A204.1 (cell line): Measurements from ENCODE around the gene EPS8.
"Not testable (repeated sequence)": the region's sequence is repeated elsewhere in the genome, so short reads cannot be mapped to it uniquely, and the experiment has no call there.

Experiments
- FAIRE-seq: peaks from 2 replicates; lab custom pipeline; 2012; peaks lifted over from hg19 to GRCh38; lab: Jason Lieb, UNC

Gene EPS8

DNA sequence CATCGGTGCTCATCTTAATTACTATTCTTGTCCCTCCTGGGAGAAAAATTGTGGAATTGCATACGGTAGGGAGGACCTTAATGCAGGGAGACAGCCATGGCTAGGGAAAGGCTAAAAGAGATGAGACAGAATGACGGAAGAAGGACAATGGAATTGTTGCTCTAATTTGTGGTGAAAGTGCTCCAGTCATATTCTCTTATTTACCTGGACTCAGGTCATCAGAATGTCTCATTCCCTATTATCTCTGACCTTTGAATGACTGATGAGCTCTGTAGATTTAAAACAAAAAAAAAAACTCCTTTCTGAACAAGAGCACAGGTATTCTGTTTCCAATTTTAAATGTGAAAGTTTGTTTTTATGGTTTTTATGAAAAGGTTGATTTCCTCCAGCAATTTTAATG lies 8.6 kb upstream of the EPS8 start:
- FAIRE-seq: no peak

DNA sequence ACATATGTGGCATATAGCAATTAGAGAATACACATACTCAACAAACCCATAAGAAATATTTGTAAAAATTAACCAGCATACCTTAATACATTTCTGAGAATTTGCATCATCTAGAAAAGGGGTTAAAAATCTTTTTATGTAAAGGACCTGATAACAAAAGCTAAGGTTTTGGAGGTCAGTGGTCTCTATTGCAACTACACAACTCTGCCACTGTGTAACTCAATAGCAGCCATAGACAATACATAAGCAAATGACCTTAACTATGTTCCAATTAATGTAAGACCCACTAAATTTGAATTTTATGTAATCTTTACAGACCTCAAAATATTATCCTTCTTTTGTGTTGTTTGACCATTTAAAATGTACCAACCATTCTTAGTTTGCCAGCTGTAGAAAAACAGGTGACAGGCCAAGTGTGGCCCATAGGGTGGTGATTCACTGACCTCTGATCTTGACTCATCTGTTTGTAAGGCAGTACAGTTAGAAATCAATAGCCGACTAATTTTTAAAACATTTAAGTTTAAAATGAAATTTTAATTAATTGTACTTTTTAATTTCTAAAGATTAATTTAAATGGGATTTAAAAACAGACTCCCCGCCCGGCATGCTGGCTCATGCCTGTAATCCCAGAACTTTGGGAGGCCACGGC lies 7.4 kb upstream of the EPS8 start:
- no peak for FAIRE-seq

DNA sequence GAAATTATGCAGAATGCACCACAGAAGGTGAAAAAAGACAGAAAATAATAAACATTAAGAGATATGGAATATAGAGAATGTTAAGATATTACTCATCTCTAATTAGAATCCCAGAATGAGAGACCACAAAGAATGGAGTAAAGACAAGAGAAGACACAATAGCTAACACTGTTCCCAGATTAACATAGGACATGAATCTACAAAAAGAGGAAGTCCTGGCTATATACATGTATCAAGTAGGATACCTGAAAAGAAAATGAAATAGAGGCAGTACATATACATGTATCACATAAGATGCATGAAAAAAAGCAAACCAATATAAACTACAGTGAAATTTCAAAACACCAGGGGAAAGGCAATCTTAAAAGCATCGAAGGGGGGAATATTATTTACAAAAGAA lies 5.6 kb upstream of the EPS8 start:
- FAIRE-seq: no peak

DNA sequence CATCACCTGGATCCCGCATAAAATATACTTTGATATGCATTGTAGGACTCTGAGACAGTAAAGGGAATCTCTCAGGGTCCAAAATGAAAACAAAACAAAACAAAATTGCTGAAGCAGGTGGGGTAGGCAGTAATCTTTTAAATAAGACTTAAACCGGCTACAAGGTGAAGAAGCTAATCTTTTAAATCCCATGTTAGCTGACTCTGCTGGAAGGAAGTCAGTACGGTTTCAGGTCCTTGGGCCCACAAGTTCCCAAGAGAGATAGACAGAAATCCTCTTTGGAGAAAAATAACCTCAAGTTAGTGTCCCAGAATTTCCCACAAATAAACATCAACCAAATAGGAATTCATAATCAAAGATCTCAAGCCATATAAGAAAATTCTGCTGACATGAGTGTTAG lies 5.0 kb upstream of the EPS8 start:
- no peak for FAIRE-seq

DNA sequence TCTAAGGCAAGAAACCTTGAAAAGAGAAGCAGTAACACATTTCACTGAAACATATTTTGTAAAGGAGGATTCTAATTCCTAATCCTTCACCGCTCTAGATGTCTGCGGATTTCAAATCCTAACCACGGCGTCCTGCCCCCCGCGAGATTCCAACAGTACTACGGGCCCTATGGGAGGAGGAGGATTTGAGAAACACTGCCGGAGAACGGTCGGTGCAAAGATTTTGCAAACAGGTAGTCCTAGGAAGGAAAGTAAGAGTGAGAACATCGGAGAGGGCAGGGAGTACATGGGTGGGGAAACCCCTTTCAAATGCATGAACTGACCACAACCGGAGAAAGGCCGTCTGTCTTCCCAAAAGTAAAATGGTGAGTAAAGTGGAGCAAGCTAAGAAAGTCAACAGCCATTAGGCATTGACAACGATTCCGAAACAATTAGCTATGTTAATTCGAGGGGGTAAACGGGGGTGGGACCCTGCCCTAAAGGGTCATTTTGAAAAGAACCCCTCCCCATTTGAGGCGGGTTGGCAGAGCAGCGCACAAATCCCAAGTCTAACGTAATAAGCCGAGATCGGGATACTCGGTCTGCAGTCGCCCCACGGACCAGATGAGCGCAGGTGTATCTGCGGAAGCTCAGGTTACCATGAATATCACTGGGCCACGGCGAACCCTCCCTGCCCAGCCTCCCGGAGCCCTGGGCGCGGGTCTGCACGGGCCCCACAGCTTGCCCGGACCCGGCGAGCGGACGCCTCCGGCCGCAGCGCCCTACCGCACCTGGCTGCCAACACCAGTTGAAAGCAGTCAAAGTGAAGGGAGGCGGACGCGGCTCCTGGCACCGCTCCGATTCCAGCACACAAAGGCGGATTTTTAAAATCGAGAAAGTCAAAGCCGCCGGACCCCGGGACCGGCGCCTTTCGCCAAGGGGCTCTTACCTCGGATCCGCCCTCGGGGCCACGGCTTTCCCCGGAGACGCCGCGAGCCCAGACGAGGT lies 662 bp downstream of the EPS8 start:
- FAIRE-seq: no peak

DNA sequence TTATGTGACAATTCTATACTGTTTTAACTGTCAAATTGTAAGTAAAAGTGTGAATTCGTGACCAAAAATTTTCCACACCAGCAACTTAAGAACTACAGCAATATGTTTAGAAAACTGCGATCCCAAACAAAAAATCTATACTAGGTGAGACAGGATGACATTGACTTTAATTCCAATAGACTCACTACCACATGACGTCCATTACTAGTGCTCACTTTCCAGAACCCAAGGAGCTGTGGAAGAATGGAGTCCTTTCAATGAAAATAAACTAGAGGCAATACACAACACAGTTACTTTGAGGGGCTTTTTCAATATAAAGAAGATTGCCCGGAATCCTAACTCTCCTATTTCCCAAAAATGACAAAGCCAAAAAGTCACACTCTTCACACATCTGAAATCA lies 1.4 kb downstream of the EPS8 start:
- no peak for FAIRE-seq

DNA sequence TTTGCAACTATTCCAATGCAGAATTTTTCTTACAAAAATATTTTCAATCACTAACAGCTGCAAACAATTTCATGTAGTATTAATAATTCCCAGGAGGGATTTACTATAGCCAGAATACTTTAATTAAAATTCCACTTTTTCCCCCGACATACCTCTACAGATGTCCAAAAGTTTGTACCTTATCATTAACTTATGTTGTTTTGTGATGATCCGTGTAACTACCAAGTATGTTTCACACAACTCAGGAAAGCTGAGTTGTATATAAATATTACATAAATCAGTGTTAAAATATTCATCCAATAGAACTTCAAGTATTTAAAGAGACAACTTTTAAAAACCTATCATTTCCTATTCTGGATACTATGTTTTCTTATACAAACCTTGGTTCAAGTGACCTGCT lies 2.4 kb downstream of the EPS8 start:
- no peak for FAIRE-seq

DNA sequence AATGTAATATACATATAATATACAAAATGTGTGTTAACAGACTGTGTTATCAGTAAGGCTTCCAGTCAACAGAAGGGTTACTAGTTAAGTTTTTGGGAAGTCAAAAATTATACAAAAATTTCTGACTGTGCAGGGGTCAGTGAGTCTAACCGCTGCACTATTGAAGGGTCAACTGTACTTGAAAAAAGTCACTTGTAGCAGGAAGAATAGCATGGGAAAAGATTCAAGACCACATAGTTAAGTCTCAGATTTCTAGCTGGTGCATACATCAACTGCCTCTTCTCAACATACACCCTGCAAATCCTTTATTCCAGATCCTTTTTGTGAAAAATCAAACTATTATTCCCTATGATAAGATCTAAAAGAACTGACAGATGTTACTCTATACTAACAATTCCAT lies 5.9 kb downstream of the EPS8 start:
- FAIRE-seq: no peak

DNA sequence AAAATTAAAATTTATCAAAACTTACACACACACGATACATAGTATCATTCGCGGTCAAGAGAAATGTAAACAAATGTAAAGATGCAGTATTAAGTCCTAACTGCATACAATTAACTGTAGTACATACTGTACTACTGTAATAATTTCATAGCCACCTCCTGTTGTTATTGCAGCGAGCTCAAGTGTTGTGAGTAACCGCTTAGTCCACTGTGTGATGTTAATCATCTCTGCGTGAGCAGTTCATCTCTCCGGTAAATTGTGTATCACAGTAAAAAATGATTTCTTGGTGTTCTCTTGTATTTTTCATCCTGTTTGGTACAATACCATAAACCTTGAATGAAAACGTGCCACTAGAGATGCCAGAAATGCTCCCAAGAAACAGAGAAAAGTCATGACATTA lies 6.5 kb downstream of the EPS8 start:
- no peak for FAIRE-seq

DNA sequence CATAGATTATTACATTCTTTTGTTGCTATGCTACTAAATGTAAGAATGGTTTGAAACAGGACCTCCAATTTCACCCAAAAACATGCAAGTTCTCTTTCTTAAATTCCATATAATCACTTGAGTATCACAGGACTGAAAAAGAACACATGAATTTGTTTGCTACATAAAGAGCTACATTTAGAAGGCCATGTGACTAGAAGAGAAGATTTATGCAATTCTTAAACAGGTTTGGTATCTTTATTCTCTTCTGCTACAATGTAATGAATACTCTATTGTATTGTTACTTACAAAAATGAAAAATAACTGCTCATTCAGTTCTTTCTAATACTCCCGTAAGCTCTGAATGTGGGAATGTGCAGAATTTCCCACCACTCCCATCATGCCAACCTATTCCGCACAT lies 9.3 kb downstream of the EPS8 start:
- FAIRE-seq: no peak

DNA sequence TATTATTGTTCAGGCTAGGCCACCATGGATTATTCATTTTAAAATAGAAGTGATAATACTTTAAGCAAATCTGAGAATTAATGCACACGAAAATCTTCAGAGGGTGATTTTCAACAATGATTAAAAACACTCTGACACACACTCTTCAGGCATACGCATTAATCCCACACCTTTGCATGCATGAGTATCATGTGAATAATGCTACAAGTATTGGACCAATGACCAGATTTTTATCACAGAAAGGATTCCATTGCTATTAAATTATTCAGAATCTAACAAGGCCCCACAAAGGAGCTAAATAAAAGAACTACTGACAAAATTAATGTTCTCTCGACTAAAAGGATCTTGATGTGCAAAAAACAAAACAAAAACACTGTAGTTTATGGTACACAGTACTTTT lies 11.1 kb downstream of the EPS8 start:
- FAIRE-seq: no peak

DNA sequence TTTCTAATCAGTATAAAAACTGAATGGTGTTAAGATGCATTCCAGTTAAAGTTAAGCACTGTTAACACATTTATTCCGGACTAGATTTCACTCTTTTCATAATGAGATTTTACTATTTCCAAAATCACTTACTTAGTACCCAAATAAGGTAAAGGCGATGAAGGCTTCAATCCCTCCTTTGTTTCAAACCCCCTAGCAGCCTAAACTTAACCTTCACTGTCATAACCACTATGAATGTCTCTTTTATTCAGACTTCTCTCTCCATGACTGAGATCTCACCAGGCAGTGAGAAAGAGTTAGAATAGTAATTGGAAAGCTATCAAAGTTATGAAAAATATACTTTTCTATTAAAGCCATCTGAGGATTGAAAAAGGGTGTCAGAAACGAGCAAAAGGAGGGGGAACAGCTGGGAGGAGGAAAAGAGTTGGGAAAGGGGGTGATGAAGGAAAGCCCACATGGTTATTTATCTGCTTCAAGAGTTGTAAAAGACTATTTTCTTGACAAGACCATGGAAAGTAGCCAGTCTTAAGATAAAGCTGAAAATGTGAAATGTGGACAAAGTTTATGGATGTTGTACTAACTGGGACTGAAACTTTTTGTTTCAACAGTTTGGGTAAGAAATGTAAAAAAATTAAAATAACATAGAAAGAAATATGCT lies 11.7 kb downstream of the EPS8 start:
- FAIRE-seq: no peak

DNA sequence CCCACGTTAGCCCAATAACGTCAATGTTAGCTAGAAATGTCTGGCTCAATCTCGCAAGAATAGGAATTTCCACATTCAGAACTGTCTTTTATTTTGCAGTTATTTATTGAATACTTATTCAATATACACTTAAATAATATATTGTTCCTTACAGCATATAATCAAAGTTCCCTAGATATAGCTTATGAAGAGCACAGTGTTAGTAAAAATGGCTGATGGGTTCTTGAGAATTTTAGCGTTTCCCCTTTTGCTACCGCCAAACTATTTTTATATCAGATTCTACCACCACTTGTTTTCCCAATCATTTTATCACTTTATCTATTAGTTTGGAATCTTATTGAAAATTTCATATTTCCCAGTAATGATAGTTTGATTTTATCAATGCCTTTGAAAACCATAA lies 12.7 kb downstream of the EPS8 start:
- no peak for FAIRE-seq

DNA sequence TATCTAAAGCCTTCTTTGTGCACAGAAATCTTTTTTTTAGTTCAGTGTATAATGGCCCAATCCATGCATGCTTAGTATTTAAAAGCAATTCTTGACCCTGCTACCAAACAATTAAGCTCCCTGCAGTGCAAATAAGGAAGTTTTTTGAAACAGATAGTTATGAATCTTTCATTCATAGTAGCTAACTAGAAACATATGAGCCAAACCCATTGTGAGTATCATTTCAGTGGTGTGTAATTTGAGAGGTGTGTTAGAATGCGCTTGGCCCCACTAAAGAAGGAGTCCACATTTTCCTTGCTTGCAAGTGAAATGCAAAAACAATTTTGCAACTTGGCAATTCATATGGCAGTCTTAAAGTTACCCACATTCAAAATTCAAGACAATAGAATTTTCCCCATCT lies 14.4 kb downstream of the EPS8 start:
- FAIRE-seq: no peak

DNA sequence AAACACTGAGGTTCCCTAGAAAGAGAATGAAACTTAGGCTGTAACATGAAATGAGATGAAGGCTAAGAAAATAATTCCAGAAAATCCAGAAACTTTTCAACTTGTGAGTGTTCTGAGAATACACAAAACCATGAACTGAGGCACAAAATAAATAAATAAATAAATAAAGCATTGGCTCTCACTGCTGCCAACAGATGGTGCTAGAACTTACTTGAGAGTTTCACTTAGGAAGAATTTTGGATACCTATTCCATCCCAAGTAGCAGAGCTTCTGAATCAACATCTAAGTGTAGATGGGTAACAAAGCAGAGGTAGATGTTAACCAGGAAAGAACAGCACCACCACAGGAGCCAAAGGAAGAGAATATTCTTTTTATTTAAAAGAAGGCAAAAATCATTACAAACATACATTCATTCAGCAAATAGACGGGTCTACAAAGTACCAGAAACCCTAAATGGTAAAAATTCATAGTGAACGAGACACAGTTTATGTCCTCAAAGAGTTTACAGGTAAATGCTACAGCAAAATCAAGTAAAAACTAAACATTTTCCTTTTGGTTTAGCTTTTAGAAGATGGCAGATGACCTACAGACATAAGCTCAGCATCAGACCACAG lies 16.7 kb downstream of the EPS8 start:
- FAIRE-seq: no peak

DNA sequence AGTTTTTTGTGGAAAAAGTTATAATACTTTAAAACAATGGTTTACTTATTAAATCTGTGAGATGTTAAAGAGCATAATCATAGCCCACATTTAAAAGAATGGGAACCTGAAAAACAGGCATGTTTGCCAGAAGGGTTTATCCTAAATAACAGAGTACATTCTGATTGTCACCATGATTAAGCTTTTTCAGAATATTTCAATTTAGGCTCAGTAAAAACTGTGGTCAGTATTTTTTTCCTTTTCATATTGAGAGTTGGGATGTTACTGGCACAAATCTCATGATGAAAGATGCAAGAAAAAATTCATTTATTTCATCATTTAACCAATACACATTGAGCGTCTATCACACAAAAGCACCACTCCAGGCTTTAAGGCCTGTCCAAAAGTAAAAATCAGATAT lies 18.6 kb downstream of the EPS8 start:
- FAIRE-seq: no peak

DNA sequence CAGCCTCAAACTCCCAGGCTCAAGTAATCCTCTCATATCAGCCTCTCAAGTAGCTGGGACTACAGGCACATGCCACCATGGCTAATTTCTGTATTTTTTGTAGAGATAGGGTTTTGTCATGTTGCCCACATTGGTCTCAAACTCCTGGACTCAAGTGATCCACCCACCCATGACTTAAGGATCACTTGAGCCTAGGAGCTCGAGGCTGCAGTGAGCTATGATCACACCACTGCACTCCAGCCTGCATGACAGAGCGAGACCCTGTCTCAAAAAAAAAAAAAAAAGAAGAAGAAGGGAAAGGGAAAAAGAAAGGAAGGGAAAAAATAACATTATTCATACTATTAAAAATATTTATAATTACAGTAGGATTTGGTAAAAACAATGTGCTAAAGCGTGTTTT lies 19.2 kb downstream of the EPS8 start:
- no peak for FAIRE-seq

DNA sequence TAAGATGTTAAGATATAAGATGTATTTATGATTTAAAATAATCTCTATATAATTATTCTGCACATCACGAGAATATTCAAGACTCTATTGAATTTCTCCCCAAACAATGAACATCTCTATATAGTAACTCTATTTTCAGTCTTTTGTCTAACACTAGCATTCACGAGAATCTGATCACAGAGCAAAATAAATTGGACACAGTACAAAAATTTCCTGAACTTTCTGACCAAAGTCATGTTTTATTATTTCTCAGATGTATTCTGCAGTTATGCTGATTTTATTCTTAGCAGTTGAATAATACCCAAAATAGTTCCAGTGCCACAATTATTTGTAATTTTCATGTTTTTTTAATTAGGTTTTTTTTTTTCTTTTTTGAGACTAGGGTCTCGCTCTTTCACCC lies 19.6 kb downstream of the EPS8 start:
- no peak for FAIRE-seq

DNA sequence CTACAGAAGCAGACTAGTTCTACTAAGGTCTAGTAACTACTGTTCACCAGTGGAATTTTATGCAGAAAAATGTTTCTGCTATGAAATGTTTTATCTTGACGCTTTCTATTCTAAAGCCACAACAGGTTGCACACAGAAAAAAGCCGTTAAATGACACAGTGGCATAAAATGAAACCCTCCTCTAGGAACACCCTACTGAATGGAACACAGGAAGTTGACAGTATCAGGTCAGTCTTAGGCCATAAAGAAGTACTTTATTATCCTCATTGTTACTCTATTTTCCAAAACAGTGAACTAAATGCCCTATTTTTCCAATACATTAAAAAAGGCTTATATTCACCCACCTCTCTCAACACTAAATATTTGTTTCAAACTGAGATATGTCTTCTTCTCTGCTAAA lies 21.9 kb downstream of the EPS8 start:
- no peak for FAIRE-seq

DNA sequence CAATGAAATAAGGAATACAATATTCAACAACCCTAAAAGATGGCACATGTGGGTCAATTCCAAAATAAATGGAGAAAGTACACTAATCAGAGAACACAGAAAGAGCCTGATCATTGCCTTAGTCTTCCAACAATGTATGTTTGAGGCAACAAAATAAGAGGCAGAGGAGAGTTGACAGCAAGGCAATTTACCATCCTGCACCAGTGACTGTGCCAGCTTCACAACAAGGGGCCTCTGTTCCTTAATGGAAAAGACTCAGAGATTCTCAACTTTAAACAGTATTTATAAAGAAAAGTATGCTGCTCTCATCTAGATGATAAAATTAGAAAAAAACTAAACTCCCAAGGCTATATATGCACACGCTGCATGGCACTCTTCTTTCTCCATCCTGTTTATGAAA lies 25.9 kb downstream of the EPS8 start:
- no peak for FAIRE-seq

DNA sequence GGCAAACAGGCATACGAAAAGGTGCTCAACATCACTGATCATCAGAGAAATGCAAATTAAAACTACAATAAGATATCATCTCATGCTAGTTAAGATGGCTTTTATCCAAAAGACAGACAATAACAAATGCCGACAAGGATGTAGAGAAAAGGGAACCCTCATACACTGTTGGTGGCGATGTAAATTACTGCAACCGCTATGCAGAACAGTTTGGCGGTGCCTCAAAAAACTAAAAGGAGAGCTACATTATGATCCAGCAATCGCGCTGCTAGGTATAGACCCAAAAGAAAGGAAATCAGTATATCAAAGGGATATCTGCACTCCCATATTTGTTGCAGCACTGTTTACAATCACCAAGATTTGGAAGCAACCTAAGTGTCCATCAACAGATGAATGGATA lies 27.0 kb downstream of the EPS8 start:
- not testable (repeated sequence) for FAIRE-seq

DNA sequence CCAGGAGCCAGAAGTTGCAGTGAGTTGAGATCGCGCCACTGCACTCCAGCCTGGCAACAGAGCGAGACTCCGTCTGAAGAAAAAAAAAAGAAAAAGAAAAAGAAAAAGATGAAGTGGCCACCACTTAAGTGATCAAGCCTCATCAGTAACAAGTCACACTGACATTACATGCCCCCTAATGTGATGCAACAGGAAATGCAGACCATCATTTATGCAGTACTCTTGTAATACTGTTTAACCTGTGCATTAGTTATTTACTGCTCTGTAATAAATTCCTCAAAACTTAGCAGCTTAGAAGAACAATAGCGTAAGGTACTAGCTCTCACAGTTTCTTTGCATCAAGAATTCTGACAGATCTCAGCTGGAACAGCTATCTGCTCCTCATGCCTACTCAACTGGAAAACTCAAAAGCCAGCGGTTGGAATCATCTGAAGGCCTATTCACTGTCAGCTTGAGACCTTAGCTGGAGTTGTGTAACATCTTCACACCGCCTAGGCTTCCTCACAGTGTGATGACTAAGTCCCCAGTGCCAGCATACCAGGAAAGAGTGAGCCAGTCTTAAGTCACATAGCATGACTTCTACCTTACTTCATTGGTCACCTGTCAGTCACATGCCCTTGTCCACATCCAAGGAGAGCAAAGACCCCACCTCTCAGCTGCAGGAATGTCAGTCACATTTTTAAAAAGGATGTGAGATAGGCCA lies 31.5 kb downstream of the EPS8 start:
- no peak for FAIRE-seq
